Right ventricle myocardium inferior (tissue), 1 donor: ENCODE data around the gene RGCC. TPM values are rescaled to one million over a fixed set of nuclear protein-coding genes. Genes with fewer than 3 reads are reported as not detected.
"Not testable (repeated sequence)": the region's sequence is repeated elsewhere in the genome, so short reads cannot be mapped to it uniquely, and the experiment has no call there.

Source experiments
- ATAC-seq: fragments of 200-7000 bp; cut with Tn5 transposase; one replicate; pipeline ENCODE4 v1.9.1; 2020; ENCODE audit warnings: mild to moderate bottlenecking, moderate library complexity
- DNase-seq: peaks from one replicate; pipeline ENCODE4 v3.0.0; 2021; ENCODE audit errors: missing footprints
- intact Hi-C: fragments of 100-400 bp; cut with DNase I; formaldehyde crosslinking; loops from one replicate; pipeline ENCODE4 v1.11.0; 2022
- long read RNA-seq: library from polyadenylated mRNA; unstranded; transcript quantifications from one replicate; pipeline ENCODE4 v2.0.0, GENCODE V29; 2021
- total RNA-seq: library from RNA; stranded (reverse); fragmentation: NEBNext Ultra II Directional; extraction: Animal tissue kit (Norgen Biotek cat#: 25700); gene quantifications from one replicate; pipeline ENCODE4 v1.2.1, GENCODE V29; 2021
- donor health status: DM: no; HTN: yes; CAD: no; lungs with severe emphysema.

RGCC gene, protein sequence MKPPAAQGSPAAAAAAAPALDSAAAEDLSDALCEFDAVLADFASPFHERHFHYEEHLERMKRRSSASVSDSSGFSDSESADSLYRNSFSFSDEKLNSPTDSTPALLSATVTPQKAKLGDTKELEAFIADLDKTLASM
- 41.4 TPM for total RNA-seq
- long read RNA-seq, transcript RGCC-201 (5 exons, 960 nt) = major isoform, 11 of 11 reads
- long read RNA-seq, partial matches to known transcripts = 0 of 11 reads
- long read RNA-seq, other reads (novel, unspliced or antisense) = 0 of 11 reads

GRCh38 chr13:41456768-41457588, at the start of gene RGCC:
Gene RGCC (plus strand): TSS chr13:41457550. CDS start chr13:41457708, 158 bp downstream.
- intact Hi-C loops = loop anchor here (5.0 kb wide), 2 partner anchors 90 to 195 kb away; no protein-coding TSS in a partner anchor
- peak; percentile 94 for DNase-seq
- peak; percentile 90 for ATAC-seq

GRCh38 chr13:41408121-41408520, 49.2 kb upstream of the RGCC start:
- no peak for ATAC-seq
- no peak for DNase-seq
- intact Hi-C loops = no loop called here

DNA sequence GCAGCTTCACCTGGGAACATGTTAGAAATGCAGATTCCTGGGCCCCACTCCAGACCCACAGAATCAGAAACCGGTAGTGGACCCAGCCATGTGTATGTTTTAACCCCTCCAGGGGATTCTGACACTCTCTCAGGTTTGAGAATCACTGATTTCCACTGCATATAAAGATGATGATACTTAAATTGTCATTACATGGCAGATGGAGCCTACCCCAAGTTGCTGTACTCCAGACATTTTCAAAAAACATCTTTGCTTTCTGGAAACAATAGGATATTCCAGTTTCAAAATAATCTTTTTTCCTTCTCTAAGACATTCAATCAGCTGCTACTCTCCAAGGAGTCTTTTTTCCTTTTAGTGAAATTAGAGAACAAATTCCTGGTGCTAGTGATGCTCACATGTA, 48.6 kb upstream of the RGCC start:
- intact Hi-C loops = no loop called here
- DNase-seq (no peak), ATAC-seq (no peak)

GRCh38 chr13:41409611-41410010, 47.7 kb upstream of the RGCC start:
- ATAC-seq (no peak), DNase-seq (no peak)
- intact Hi-C loops = loop anchor here (5.0 kb wide), 1 partner anchor 243 kb away; no protein-coding TSS in a partner anchor

- intact Hi-C loops = loop anchor here (5.0 kb wide), 1 partner anchor 241 kb away; no protein-coding TSS in a partner anchor
- ATAC-seq (no peak), DNase-seq (no peak)
Measured at GRCh38 chr13:41411060-41411459, 46.3 kb upstream of the RGCC start.

DNA sequence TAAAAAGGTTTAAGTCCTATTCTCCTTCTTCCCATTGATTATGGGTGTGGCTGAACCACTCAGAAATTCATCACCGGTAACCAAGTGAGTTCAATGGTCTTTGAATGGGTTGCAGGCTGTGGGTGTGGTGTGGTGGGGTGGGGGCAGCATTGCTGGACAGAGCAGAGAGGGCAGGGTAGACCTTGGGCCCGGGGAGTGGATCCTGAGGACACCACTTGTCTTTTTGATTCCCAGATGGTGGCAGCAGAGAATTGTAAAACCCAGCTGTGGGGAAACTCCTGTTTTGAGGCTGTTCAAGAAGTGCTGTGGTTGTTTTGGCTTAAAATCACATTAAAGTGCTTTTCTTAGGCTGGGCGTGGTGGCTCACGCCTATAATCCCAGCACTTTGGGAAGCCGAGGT, 45.8 kb upstream of the RGCC start:
- DNase-seq (no peak), ATAC-seq (no peak)
- intact Hi-C loops = loop anchor here (5.0 kb wide), 1 partner anchor 241 kb away; no protein-coding TSS in a partner anchor

DNA sequence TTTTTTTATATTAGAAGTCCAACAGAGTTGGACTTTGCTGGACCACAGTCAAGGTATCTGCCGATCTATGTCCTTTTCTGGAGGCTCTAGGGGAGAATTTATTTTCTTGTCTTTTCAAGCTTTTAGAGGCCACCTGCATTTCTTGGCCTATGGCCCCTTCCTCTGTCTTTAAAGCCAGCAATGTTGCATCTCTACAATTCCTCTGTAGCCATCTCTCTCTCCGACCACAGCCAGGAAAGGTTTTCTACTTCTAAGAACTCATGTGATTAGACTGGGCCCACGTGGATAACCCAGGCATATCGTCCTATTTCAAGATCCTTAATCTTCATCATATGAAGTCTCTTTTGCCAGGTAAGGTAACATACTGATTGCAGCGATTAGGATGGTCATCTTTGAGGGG, 43.5 kb upstream of the RGCC start:
- intact Hi-C loops = loop anchor here (5.0 kb wide), 1 partner anchor 238 kb away; no protein-coding TSS in a partner anchor
- ATAC-seq (no peak), DNase-seq (no peak)

DNA sequence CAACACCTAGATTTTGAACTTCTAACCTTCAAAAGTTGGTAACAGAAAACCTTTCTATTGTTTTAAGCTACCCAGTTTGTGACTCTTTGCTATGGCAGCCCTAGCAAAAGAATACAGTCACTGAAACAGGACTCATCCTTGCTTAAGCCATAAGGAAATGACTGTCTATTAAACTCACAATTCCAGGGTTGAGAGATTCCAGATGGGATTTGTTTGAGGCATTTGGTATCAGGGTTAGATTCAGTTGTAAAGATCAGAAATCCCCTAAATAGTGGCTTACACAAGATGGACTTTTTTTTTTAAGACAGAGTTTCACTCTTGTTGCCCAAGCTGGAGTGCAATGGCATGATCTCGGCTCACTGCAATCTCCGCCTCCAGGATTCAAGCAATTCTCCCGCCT, 41.1 kb upstream of the RGCC start:
- no peak for DNase-seq
- intact Hi-C loops = no loop called here
- no peak for ATAC-seq

DNA sequence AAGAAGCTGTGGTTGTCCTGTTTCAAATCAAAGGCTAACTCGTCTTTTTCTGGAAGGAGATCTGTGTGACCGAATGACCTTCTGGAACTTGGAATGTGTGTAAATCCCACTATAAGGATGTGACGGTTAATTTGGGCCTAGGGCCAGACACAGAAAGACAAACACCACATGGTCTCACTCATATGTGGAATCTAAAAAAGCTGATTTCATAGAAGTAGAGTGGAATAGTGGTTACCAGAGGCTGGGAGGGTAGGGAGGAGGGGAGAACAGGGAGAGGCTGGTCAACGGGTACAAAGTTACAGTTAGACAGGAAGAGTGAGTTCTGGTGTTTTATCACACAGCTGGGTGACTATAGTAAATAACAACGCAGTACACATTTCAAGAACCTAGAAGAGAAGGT, 39.3 kb upstream of the RGCC start:
- ATAC-seq = no peak
- intact Hi-C loops = no loop called here
- DNase-seq = no peak

- intact Hi-C loops = no loop called here
- no peak for DNase-seq
- no peak for ATAC-seq
Measured at GRCh38 chr13:41418731-41419130, 38.6 kb upstream of the RGCC start.

GRCh38 chr13:41419206-41419605, 38.1 kb upstream of the RGCC start:
- DNase-seq = no peak
- no peak for ATAC-seq
- intact Hi-C loops = no loop called here

DNA sequence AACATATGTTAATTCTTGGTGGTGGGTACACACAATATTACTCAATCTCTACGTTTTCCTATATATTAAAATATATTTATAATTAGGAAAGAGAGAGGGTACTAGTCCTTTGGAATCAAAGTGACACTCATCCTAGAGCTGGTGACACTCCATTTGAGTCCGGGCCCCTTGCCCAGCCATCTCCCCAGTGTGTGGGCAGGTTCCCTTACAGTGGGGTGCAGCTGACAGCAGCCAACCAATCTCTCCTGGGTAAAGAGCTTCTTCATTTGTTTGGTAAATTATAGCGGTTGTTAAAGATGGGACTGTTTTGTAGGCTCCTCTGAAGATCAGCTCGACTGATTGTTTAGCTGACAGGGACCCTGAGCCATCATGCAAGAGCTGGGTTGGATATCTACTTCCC, 37.2 kb upstream of the RGCC start:
- ATAC-seq = no peak
- intact Hi-C loops = no loop called here
- DNase-seq = no peak

GRCh38 chr13:41421330-41421729, 36.0 kb upstream of the RGCC start:
- intact Hi-C loops, DNase-seq, ATAC-seq: not testable (repeated sequence)

DNA sequence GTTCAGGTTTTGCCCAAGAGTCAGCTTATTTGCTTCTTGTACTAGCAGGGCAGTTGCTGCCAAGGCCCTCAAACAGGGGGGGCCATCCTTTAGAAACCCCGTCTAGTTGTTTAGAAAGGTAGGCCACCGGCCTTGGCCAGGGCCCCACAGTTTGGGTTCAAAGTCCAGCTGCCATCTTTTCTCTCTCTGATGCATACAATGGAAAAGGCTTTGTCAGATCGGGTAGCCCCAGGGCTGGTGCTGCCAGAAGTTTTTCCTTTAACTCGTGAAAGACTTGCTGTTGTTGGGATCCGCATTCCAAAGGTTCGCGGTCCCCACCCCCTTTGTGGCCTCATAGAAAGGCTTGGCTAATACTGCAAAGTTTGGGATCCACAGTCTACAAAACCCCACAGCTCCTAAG, 35.4 kb upstream of the RGCC start:
- DNase-seq, ATAC-seq, intact Hi-C loops: not testable (repeated sequence)

- intact Hi-C loops = not testable (repeated sequence)
Measured at GRCh38 chr13:41423259-41423658, 34.1 kb upstream of the RGCC start.

DNA sequence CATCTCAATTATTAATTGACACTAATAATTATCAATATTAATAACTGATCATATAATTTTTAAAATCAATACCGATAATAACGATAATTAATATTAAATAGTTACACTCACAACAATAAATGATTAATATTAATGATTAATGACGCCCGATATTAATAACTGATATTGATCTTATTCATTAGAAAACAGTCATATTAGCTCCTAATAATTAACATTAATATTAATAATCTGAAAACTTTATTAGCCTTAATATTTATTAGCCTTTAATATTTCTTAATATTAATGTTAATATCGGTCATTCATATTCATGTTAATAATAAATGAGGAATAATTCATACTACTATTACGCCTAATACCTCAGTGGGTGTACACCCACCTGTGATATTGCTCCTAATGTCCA, 32.7 kb upstream of the RGCC start:
- ATAC-seq, DNase-seq, intact Hi-C loops: not testable (repeated sequence)

More at GRCh38 chr13:41423259-41423658, 34.1 kb upstream of the RGCC start:
- not testable (repeated sequence) for DNase-seq, ATAC-seq

DNA sequence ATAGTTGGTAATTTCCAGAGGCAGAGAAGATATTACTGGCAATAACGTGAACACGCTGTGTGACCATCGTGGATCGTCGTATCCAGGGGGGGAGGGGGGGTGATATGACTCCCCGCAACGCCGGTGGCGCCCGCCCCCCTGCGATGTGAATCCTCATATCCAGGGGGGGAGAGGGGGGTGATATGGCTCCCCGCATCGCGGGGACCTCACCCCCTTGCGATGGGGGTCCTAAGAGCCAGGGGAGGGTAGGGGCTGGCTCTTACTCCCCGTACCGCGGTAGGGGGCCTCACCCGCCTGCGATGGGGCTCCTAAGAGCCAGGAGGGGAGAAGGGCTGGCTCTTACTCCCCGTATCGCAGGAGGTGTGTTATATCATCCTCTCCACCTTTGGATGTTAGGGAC, 31.3 kb upstream of the RGCC start:
- no peak for DNase-seq
- ATAC-seq = no peak
- intact Hi-C loops = no loop called here

DNA sequence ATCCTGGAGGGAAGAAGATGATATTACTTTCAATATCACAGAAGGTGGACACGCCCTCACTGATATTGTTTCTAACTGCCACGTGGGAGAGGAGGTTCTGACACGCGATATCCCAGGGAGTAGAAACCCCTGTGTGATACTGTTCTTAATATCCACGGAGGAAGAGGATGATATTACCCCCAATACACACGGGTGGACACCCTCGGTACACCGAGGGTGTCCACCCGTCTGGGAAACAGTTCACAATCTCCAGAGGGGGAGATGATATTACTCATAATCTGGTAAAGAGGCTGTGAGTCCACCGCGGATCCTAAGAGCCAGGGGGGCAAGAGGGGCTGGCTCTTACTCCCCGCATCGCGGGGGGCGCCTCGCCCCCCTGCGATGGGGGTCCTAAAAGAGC, 29.7 kb upstream of the RGCC start:
- intact Hi-C loops = no loop called here
- DNase-seq (no peak), ATAC-seq (no peak)

DNA sequence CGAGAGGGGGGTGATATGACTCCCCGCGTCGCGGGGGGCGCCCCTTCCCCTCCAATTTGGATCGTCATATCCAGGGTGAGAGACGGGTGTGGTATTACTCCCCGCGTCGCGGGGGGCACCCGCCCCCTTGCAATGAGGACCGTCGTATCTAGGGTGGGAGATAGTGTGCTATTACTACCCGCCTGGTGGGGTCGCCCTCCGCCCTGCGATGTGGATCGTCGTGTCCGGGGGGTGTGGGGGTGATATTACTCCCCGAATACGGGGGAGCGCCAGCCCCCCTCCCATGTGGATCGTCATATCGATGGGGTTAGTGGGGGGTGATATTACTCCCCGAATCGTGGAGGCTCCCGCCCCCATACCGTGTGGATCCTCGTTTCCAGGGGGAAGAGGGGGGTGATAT, 29.2 kb upstream of the RGCC start:
- intact Hi-C loops = no loop called here
- no peak for ATAC-seq
- no peak for DNase-seq

- ATAC-seq, DNase-seq, intact Hi-C loops: not testable (repeated sequence)
Measured at GRCh38 chr13:41434030-41434429, 23.3 kb upstream of the RGCC start.
